IMR-90 (cell line): Measurements from ENCODE around the gene TTC38. TPM values are rescaled to one million over a fixed set of nuclear protein-coding genes. Genes with fewer than 3 reads are reported as not detected.

Source experiments
- ATAC-seq: fragments of 200-7000 bp; cut with Tn5 transposase; 2 replicates; pipeline ENCODE4 v1.9.1; 2020; ENCODE audit warnings: low read depth, mild to moderate bottlenecking, moderate library complexity
- BruUV-seq: library from RNA; stranded (reverse); fragments of 400-500 nt; replicated peaks from 2 replicates; lab custom pipeline; 2021; lab: Mats Ljungman, UMichigan
- CTCF ChIA-PET: fragments of 300-600 bp; formaldehyde crosslinking; extraction: SDS; loops from one replicate; lab custom pipeline; 2021; ENCODE audit warnings: antibody characterized with exemption; lab: Yijun Ruan, JAX
- POLR2A ChIA-PET: fragments of 300-600 bp; sonication (Branson Sonifier 250); formaldehyde crosslinking; loops from one replicate; lab custom pipeline; 2022; ENCODE audit warnings: antibody characterized with exemption; ENCODE audit not compliant: unreplicated experiment; lab: Charles Lee
- DNase-seq: peaks from one replicate; pipeline ENCODE4 v3.0.0; 2013
- H2AFZ ChIP-seq: replicated peaks from 2 replicates; pipeline ENCODE3; 2013; ENCODE audit warnings: low read length, mild to moderate bottlenecking; ENCODE audit not compliant: poor library complexity
- H2AK5ac ChIP-seq: 2 replicates; pipeline ENCODE4 v1.6.1; 2013; ENCODE audit warnings: low read depth, low read length, inconsistent platforms
- H2AK9ac ChIP-seq: replicated peaks from 2 replicates; pipeline ENCODE3; 2013; ENCODE audit warnings: mild to moderate bottlenecking, low read depth, low read length, moderate library complexity; ENCODE audit not compliant: poor library complexity
- H2BK120ac ChIP-seq: 2 replicates; pipeline ENCODE4 v1.6.1; 2013; ENCODE audit warnings: low read depth, low read length, inconsistent platforms
- H2BK15ac ChIP-seq: 3 replicates; pipeline ENCODE4 v1.6.1; 2013; ENCODE audit warnings: low read depth, low read length, inconsistent platforms
- H2BK20ac ChIP-seq: 2 replicates; pipeline ENCODE4 v1.6.1; 2013; ENCODE audit warnings: low read depth, mild to moderate bottlenecking, inconsistent platforms, low read length, moderate library complexity
- H2BK5ac ChIP-seq: 2 replicates; pipeline ENCODE4 v1.6.1; 2013; ENCODE audit warnings: mild to moderate bottlenecking, low read depth, low read length, inconsistent platforms; ENCODE audit not compliant: poor library complexity, severe bottlenecking
- H3K14ac ChIP-seq: replicated peaks from 2 replicates; pipeline ENCODE4 v1.6.1; 2013; ENCODE audit warnings: low read depth, low read length, inconsistent platforms
- H3K18ac ChIP-seq: 2 replicates; pipeline ENCODE4 v1.6.1; 2013; ENCODE audit warnings: low read depth, low read length, control low read depth
- H3K23ac ChIP-seq: 2 replicates; pipeline ENCODE4 v1.6.1; 2013; ENCODE audit warnings: low read depth, low read length, inconsistent platforms
- H3K27ac ChIP-seq: 2 replicates; pipeline ENCODE4 v1.5.1; 2013; ENCODE audit warnings: mild to moderate bottlenecking, control low read depth, low read length; ENCODE audit not compliant: insufficient read depth
- H3K27me3 ChIP-seq: 2 replicates; pipeline ENCODE4 v1.6.1; 2013; ENCODE audit warnings: low read length; ENCODE audit not compliant: control insufficient read depth, insufficient read depth
- H3K36me3 ChIP-seq: 2 replicates; pipeline ENCODE4 v1.6.1; 2013; ENCODE audit warnings: low read length, mixed read lengths; ENCODE audit not compliant: control insufficient read depth, insufficient read depth
- H3K4ac ChIP-seq: 2 replicates; pipeline ENCODE4 v1.6.1; 2013; ENCODE audit warnings: low read depth, low read length, inconsistent platforms
- H3K4me1 ChIP-seq: 2 replicates; pipeline ENCODE4 v1.6.1; 2013; ENCODE audit warnings: low read length, mixed read lengths; ENCODE audit not compliant: control insufficient read depth, insufficient read depth
- H3K4me2 ChIP-seq: 2 replicates; pipeline ENCODE4 v1.6.1; 2013; ENCODE audit warnings: low read depth, mild to moderate bottlenecking, control low read depth, low read length, moderate library complexity
- H3K4me3 ChIP-seq: 2 replicates; pipeline ENCODE4 v1.5.1; 2013; ENCODE audit warnings: low read depth, mild to moderate bottlenecking, control low read depth, low read length, moderate library complexity; ENCODE audit not compliant: insufficient read depth
- H3K56ac ChIP-seq: 2 replicates; pipeline ENCODE4 v1.6.1; 2013; ENCODE audit warnings: low read length, inconsistent platforms; ENCODE audit not compliant: insufficient read depth; ENCODE audit errors: extremely low read depth
- H3K79me1 ChIP-seq, 2 experiments: 2 replicates each; pipeline ENCODE4 v1.6.1; 2013; ENCODE audit warnings: low read length in 2 of 2, inconsistent platforms in 1 of 2, low read depth in 1 of 2
- H3K9ac ChIP-seq: 2 replicates; pipeline ENCODE4 v1.6.1; 2013; ENCODE audit warnings: low read depth, low read length, control low read depth
- H3K9me1 ChIP-seq: 2 replicates; pipeline ENCODE4 v1.6.1; 2013; ENCODE audit warnings: low read length, inconsistent platforms; ENCODE audit not compliant: insufficient read depth
- H3K9me3 ChIP-seq: 2 replicates; pipeline ENCODE4 v1.6.1; 2013; ENCODE audit warnings: low read length; ENCODE audit not compliant: control insufficient read depth, insufficient read depth
- H4K20me1 ChIP-seq: 2 replicates; pipeline ENCODE4 v1.6.1; 2013; ENCODE audit warnings: low read length, inconsistent platforms; ENCODE audit not compliant: insufficient read depth
- H4K5ac ChIP-seq: 2 replicates; pipeline ENCODE4 v1.6.1; 2013; ENCODE audit warnings: mild to moderate bottlenecking, low read depth, low read length, control low read depth
- H4K8ac ChIP-seq, 2 experiments: 2 replicates each; pipeline ENCODE4 v1.6.1; 2013; ENCODE audit warnings: low read depth in 2 of 2, low read length in 2 of 2, control low read depth in 1 of 2, inconsistent platforms in 1 of 2
- H4K91ac ChIP-seq: 2 replicates; pipeline ENCODE4 v1.6.1; 2013; ENCODE audit warnings: low read depth, low read length, inconsistent platforms; ENCODE audit not compliant: insufficient read depth
- CEBPB ChIP-seq: IDR thresholded peaks from 2 replicates; pipeline ENCODE4 v1.6.1; 2012; ENCODE audit warnings: low read depth, low read length, improper control_type of control experiment
- CHD1 ChIP-seq: IDR thresholded peaks from 2 replicates; pipeline ENCODE4 v1.6.1; 2012; ENCODE audit warnings: low read depth, low read length, improper control_type of control experiment
- MXI1 ChIP-seq: IDR thresholded peaks from 2 replicates; pipeline ENCODE4 v1.6.1; 2012; ENCODE audit warnings: low read depth, mild to moderate bottlenecking, low read length, moderate library complexity, borderline replicate concordance
- NFE2L2 ChIP-seq: fragments of 150-350 bp; IDR thresholded peaks from 2 replicates; pipeline ENCODE4 v1.6.1; 2016; ENCODE audit warnings: low read depth, mild to moderate bottlenecking, low read length
- POLR2A ChIP-seq: IDR thresholded peaks from 2 replicates; pipeline ENCODE4 v1.6.1; 2012; ENCODE audit warnings: mild to moderate bottlenecking, low read depth, low read length
- RAD21 ChIP-seq: IDR thresholded peaks from 2 replicates; pipeline ENCODE4 v1.6.1; 2012; ENCODE audit warnings: low read length, improper control_type of control experiment
- SMC3 ChIP-seq: fragments of 150-350 bp; IDR thresholded peaks from 2 replicates; pipeline ENCODE4 v1.6.1; 2016; ENCODE audit warnings: low read depth, mild to moderate bottlenecking, antibody characterized with exemption, low read length, moderate library complexity
- WGBS, 2 experiments: methylation state at CpG; one replicate each; pipeline versions ENCODE4 v1.1.5 to v1.1.7; 2013; ENCODE audit warnings: missing lambda C conversion rate in 2 of 2; ENCODE audit not compliant: insufficient read length in 1 of 2; ENCODE audit errors: extremely low coverage in 2 of 2; 5-methylcytosine and 5-hydroxymethylcytosine counted together
- dilution Hi-C: fragments of 300-500 bp; cut with HindIII; formaldehyde crosslinking; loops from one replicate; pipeline ENCODE4 v1.14.3; 2018; ENCODE audit warnings: low sequenced_read_pairs; ENCODE audit not compliant: unreplicated experiment
- in situ Hi-C: fragments of 300-500 bp; cut with MboI; formaldehyde crosslinking; loops from 3 replicates; pipeline ENCODE4 v1.14.3; 2019; ENCODE audit warnings: low sequenced_read_pairs, inconsistent platforms, mixed read lengths
- intact Hi-C: fragments of 100-400 bp; cut with micrococcal nuclease; formaldehyde crosslinking; loops from 2 replicates; pipeline ENCODE4 v1.10.0; 2022
- polyA plus RNA-seq, 3 experiments: library from polyadenylated mRNA; depleted of rRNA; stranded (reverse); fragments of >200 nt; gene quantifications; 2 replicates each; pipeline ENCODE4 v1.2.3, GENCODE V29; 2012; ENCODE audit warnings: low replicate concordance in 1 of 3
- total RNA-seq: library from RNA; depleted of rRNA; stranded (reverse); fragments of >200 nt; gene quantifications from 2 replicates; pipeline ENCODE4 v1.2.3, GENCODE V29; 2012
- TF ChIP-seq, protein P1 (sequence below): fragments of 150-350 bp; IDR thresholded peaks from 2 replicates; pipeline ENCODE4 v1.6.1; 2017; ENCODE audit warnings: mild to moderate bottlenecking, antibody characterized with exemption, low read length, low read depth
- TF ChIP-seq, protein P2 (sequence below): fragments of 150-350 bp; IDR thresholded peaks from 2 replicates; pipeline ENCODE4 v1.6.1; 2016; ENCODE audit warnings: low read depth, mild to moderate bottlenecking, low read length, moderate library complexity, borderline replicate concordance

The TTC38 gene
- total and polyA plus RNA-seq, 2 of the 4 experiments (the other 2 are of a cell fraction) = 43.6 to 52.3 TPM

DNA sequence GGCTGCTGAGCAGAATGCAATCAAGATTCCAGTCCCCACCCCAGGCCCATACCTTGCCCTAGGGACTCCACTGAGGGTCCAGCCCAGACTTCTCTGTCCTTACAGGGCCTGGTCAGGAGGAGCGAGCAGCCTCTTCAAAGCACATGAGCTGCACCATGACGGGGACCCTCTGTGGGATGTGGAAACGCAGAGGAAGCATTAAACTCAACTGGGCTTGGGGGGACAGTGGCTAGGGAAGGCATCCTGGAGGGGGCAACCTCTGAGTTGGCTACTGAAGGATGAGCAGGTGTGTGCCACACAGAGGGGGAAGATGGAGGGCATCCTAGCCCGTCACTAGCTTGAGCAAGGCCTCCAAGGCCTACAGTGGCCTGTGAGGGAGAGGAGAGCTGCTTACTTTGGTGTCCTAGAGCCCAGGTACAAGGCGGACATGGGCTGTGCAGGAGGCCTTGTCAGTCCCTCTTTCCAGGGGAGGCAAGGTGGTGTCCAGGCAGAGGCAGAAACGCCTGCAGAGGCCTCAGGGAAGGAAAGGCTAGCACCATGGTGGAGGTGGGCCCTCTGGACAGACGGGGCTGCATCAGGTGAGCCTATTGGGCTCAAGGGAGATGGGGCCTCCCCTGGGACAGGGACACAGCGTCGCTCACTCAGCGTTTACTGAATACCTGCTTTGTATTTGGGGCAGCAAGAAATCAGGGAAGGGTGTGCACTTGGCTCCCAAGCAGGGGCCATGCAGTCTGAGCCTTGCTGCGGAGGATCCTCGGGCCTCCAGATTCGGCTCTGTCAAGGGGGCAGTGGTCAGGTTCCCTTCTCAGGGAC is 14.3 kb downstream of the TTC38 start:
- Histone ChIP-seq H3K4ac (no peak overlapping the region), H2BK5ac (no peak overlapping the region), H3K9ac (no peak overlapping the region), H3K36me3 (peaks cover 72% of the 10 kb centered on the region), H3K14ac (no peak overlapping the region), H3K9me3 (no peaks in the 10 kb centered on the region), H4K8ac (no peak overlapping the region), H3K27ac (no peak overlapping the region), H3K23ac (no peak overlapping the region), H2AK9ac (peak overlapping the region; percentile 13), H2BK120ac (no peak overlapping the region), H4K91ac (no peak overlapping the region), H3K4me3 (no peak overlapping the region), H2BK15ac (no peak overlapping the region), H3K18ac (no peak overlapping the region), H3K27me3 (no peaks in the 10 kb centered on the region), H3K4me1 (no peaks in the 10 kb centered on the region), H4K20me1 (no peaks in the 10 kb centered on the region), H2AK5ac (no peak overlapping the region), H3K56ac (no peak overlapping the region), H3K79me1 (no peaks in the 10 kb centered on the region; a peak in 1 of 4 replicates), H3K9me1 (no peaks in the 10 kb centered on the region), H2BK20ac (no peak overlapping the region), H3K4me2 (no peak overlapping the region), H2AFZ (no peak overlapping the region), H4K5ac (no peak overlapping the region)
- no TSS peak for BruUV-seq
- ChIA-PET POLR2A (no interaction called here), CTCF (no interaction called here)
- in situ Hi-C loops = no loop called here
- no peak for TF ChIP-seq SMC3
- no peak for TF ChIP-seq MXI1
- no peak for TF ChIP-seq NFE2L2
- TF ChIP-seq RAD21 = no peak
- TF ChIP-seq, protein P1, sequence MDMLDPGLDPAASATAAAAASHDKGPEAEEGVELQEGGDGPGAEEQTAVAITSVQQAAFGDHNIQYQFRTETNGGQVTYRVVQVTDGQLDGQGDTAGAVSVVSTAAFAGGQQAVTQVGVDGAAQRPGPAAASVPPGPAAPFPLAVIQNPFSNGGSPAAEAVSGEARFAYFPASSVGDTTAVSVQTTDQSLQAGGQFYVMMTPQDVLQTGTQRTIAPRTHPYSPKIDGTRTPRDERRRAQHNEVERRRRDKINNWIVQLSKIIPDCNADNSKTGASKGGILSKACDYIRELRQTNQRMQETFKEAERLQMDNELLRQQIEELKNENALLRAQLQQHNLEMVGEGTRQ = no peak
- TF ChIP-seq, protein P2, sequence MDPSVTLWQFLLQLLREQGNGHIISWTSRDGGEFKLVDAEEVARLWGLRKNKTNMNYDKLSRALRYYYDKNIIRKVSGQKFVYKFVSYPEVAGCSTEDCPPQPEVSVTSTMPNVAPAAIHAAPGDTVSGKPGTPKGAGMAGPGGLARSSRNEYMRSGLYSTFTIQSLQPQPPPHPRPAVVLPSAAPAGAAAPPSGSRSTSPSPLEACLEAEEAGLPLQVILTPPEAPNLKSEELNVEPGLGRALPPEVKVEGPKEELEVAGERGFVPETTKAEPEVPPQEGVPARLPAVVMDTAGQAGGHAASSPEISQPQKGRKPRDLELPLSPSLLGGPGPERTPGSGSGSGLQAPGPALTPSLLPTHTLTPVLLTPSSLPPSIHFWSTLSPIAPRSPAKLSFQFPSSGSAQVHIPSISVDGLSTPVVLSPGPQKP = no peak
- TF ChIP-seq CHD1 = no peak
- no peak for TF ChIP-seq CEBPB
- TF ChIP-seq POLR2A = no peak
- ATAC-seq (no peak), DNase-seq (no peak)
- intact Hi-C loops = no loop called here
- dilution Hi-C loops = no loop called here
- 93% methylated on average over 8 of the region's 13 CpGs; no CpG with 5 or more reads in 1 of the 2 experiments for WGBS, 2 experiments
